ENCODE results near the gene SLC5A6.

The SLC5A6 gene

GRCh38 chr2:27152102-27152795 lies 59.8 kb downstream of the SLC5A6 start:
- DNase-seq: no peak
- in situ Hi-C loops (cut with MboI; ENCODE audit: low pct_unique_long_range_greater_than_20kb, low sequenced_read_pairs): no loop called here

GRCh38 chr2:27150639-27151230 lies 61.3 kb downstream of the SLC5A6 start:
- in situ Hi-C loops (cut with MboI; ENCODE audit: low pct_unique_long_range_greater_than_20kb, low sequenced_read_pairs): no loop called here

More at GRCh38 chr2:27150639-27151230, 61.3 kb downstream of the SLC5A6 start:
- no peak for DNase-seq

Data from KBM-7 (cell line).